Gastroesophageal sphincter (tissue), 3 donors: Measurements from ENCODE around the gene ZNF497.

Experiments used
- CTCF ChIP-seq, 4 experiments: fragments of 200-600 bp in 2 of 4; fragments of 450-650 bp in 2 of 4; sonication (generic) in 1 of 4; IDR thresholded peaks; one replicate each; pipeline ENCODE4 v1.5.1; 2017 to 2019; ENCODE audit warnings: antibody characterized with exemption in 4 of 4, mild to moderate bottlenecking in 2 of 4, moderate library complexity in 2 of 4
- EP300 ChIP-seq: sonication (generic); formaldehyde crosslinking; IDR thresholded peaks from one replicate; pipeline ENCODE4 v1.6.1; 2017; ENCODE audit warnings: antibody characterized with exemption, mild to moderate bottlenecking
- POLR2A ChIP-seq, 2 donors: fragments of 450-650 bp; IDR thresholded peaks; one replicate each; pipeline ENCODE4 v1.6.1; 2017; ENCODE audit warnings: antibody characterized with exemption in 2 of 2, mild to moderate bottlenecking in 2 of 2, moderate library complexity in 1 of 2
- POLR2AphosphoS5 ChIP-seq: sonication (generic); formaldehyde crosslinking; IDR thresholded peaks from one replicate; pipeline ENCODE4 v1.6.1; 2017; ENCODE audit warnings: antibody characterized with exemption

- TF ChIP-seq CTCF (IDR thresholded peaks at IDR 0.05): peak in 3 of 4 experiments; percentile 23 to 44 (median 27)
- TF ChIP-seq POLR2A (IDR thresholded peaks at IDR 0.05): peak; percentile 90 to 92
- no peak for TF ChIP-seq EP300
- peak; percentile 75 for TF ChIP-seq POLR2AphosphoS5
Observed at GRCh38 chr19:58380662-58381459, 18.3 kb upstream of the ZNF497 start, which contains the start of gene ZNF837.
